Measurements from ENCODE around the gene CCDC148.

Gene CCDC148

GRCh38 chr2:158405341-158405740 lies 51.2 kb downstream of the CCDC148 start:
- Histone ChIP-seq H3K9ac (ENCODE audit: low read length) (no peak overlapping the region), H3K9me3 (ENCODE audit: low read length) (no peaks in the 10 kb centered on the region), H3K4me3 (ENCODE audit: low read depth, low read length, poor library complexity, severe bottlenecking) (no peak overlapping the region), H3K4me1 (ENCODE audit: insufficient read depth, low read length, severe bottlenecking) (no peaks in the 10 kb centered on the region), H3K27me3 (ENCODE audit: insufficient read depth, low read length) (no peaks in the 10 kb centered on the region), H3F3A (ENCODE audit: insufficient read depth, low read length) (no peaks in the 10 kb centered on the region), H2AFZ (ENCODE audit: low read length) (no peak overlapping the region), H3K27ac (ENCODE audit: low read depth, low read length, poor library complexity, severe bottlenecking) (no peak overlapping the region), H3K36me3 (ENCODE audit: insufficient read depth, low read length) (no peaks in the 10 kb centered on the region), H4K20me1 (ENCODE audit: insufficient read depth, low read length) (no peaks in the 10 kb centered on the region), H3K4me2 (ENCODE audit: low read length) (no peak overlapping the region), H3K9me2 (ENCODE audit: low read depth, low read length) (no peaks in the 10 kb centered on the region), H3K79me2 (ENCODE audit: insufficient read depth, low read length) (no peaks in the 10 kb centered on the region)
- TF ChIP-seq CTCF (IDR thresholded peaks at IDR 0.05; ENCODE audit: low read length) = no peak
- TF ChIP-seq EZH2 (IDR thresholded peaks at IDR 0.05; ENCODE audit: borderline replicate concordance, low read length) = no peak

- H3K4me2 ChIP-seq (ENCODE audit: low read length) = no peak overlapping the region
These were observed 53.3 kb downstream of the CCDC148 start for GRCh38 chr2:158403237-158403636.

GRCh38 chr2:158402665-158403064 lies 53.9 kb downstream of the CCDC148 start:
- TF ChIP-seq EZH2 (IDR thresholded peaks at IDR 0.05; ENCODE audit: borderline replicate concordance, low read length) = no peak
- TF ChIP-seq CTCF (IDR thresholded peaks at IDR 0.05; ENCODE audit: low read length) = no peak
- no peak overlapping the region for H3K27ac ChIP-seq (ENCODE audit: low read depth, low read length, poor library complexity, severe bottlenecking)
- no peaks in the 10 kb centered on the region for H3K27me3 ChIP-seq (ENCODE audit: insufficient read depth, low read length)
- H3K79me2 ChIP-seq (ENCODE audit: insufficient read depth, low read length) = no peaks in the 10 kb centered on the region
- no peak overlapping the region for H2AFZ ChIP-seq (ENCODE audit: low read length)
- no peak overlapping the region for H3K4me3 ChIP-seq (ENCODE audit: low read depth, low read length, poor library complexity, severe bottlenecking)
- no peak overlapping the region for H3K9ac ChIP-seq (ENCODE audit: low read length)
- no peaks in the 10 kb centered on the region for H4K20me1 ChIP-seq (ENCODE audit: insufficient read depth, low read length)
- H3K4me2 ChIP-seq (ENCODE audit: low read length) = no peak overlapping the region
- no peaks in the 10 kb centered on the region for H3K36me3 ChIP-seq (ENCODE audit: insufficient read depth, low read length)
- no peaks in the 10 kb centered on the region for H3K4me1 ChIP-seq (ENCODE audit: insufficient read depth, low read length, severe bottlenecking)
- no peaks in the 10 kb centered on the region for H3K9me2 ChIP-seq (ENCODE audit: low read depth, low read length)
- no peaks in the 10 kb centered on the region for H3F3A ChIP-seq (ENCODE audit: insufficient read depth, low read length)
- H3K9me3 ChIP-seq (ENCODE audit: low read length) = no peaks in the 10 kb centered on the region

More at GRCh38 chr2:158403237-158403636, 53.3 kb downstream of the CCDC148 start:
- Histone ChIP-seq H2AFZ (ENCODE audit: low read length) (no peak overlapping the region), H3K36me3 (ENCODE audit: insufficient read depth, low read length) (no peaks in the 10 kb centered on the region), H4K20me1 (ENCODE audit: insufficient read depth, low read length) (no peaks in the 10 kb centered on the region), H3K79me2 (ENCODE audit: insufficient read depth, low read length) (no peaks in the 10 kb centered on the region), H3K27ac (ENCODE audit: low read depth, low read length, poor library complexity, severe bottlenecking) (no peak overlapping the region), H3K9ac (ENCODE audit: low read length) (no peak overlapping the region), H3K4me1 (ENCODE audit: insufficient read depth, low read length, severe bottlenecking) (no peaks in the 10 kb centered on the region), H3K27me3 (ENCODE audit: insufficient read depth, low read length) (no peaks in the 10 kb centered on the region), H3K9me2 (ENCODE audit: low read depth, low read length) (no peaks in the 10 kb centered on the region), H3F3A (ENCODE audit: insufficient read depth, low read length) (no peaks in the 10 kb centered on the region), H3K4me3 (ENCODE audit: low read depth, low read length, poor library complexity, severe bottlenecking) (no peak overlapping the region), H3K9me3 (ENCODE audit: low read length) (no peaks in the 10 kb centered on the region)
- no peak for TF ChIP-seq EZH2 (IDR thresholded peaks at IDR 0.05; ENCODE audit: borderline replicate concordance, low read length)

GRCh38 chr2:158395166-158395565 lies 61.4 kb downstream of the CCDC148 start:
- Histone ChIP-seq H2AFZ (ENCODE audit: low read length) (no peak overlapping the region), H3K79me2 (ENCODE audit: insufficient read depth, low read length) (no peaks in the 10 kb centered on the region), H3K4me2 (ENCODE audit: low read length) (no peak overlapping the region), H3K4me1 (ENCODE audit: insufficient read depth, low read length, severe bottlenecking) (no peaks in the 10 kb centered on the region), H3K27me3 (ENCODE audit: insufficient read depth, low read length) (no peaks in the 10 kb centered on the region), H4K20me1 (ENCODE audit: insufficient read depth, low read length) (no peaks in the 10 kb centered on the region), H3K36me3 (ENCODE audit: insufficient read depth, low read length) (no peaks in the 10 kb centered on the region), H3K9me2 (ENCODE audit: low read depth, low read length) (no peaks in the 10 kb centered on the region), H3K9ac (ENCODE audit: low read length) (no peak overlapping the region), H3K4me3 (ENCODE audit: low read depth, low read length, poor library complexity, severe bottlenecking) (no peak overlapping the region), H3K27ac (ENCODE audit: low read depth, low read length, poor library complexity, severe bottlenecking) (no peak overlapping the region), H3K9me3 (ENCODE audit: low read length) (no peaks in the 10 kb centered on the region), H3F3A (ENCODE audit: insufficient read depth, low read length) (no peaks in the 10 kb centered on the region)
- no peak for TF ChIP-seq EZH2 (IDR thresholded peaks at IDR 0.05; ENCODE audit: borderline replicate concordance, low read length)
- TF ChIP-seq CTCF (IDR thresholded peaks at IDR 0.05; ENCODE audit: low read length) = no peak
